Liver (tissue), 9 donors: Measurements from ENCODE around the gene WNK4. TPM values are rescaled to one million over a fixed set of nuclear protein-coding genes. Genes with fewer than 3 reads are reported as not detected.
A peak's percentile ranks its signal among the peaks of the same experiment; 100 is the strongest.

Experiments
- DNase-seq: peaks from one replicate; pipeline ENCODE4 v3.0.0-alpha.2; 2017; ENCODE audit warnings: low spot score
- H3K27ac ChIP-seq, 2 donors: one replicate each; pipeline ENCODE4 v1.7.0; 2013; ENCODE audit warnings: inconsistent platforms in 2 of 2, low read length in 2 of 2, control low read depth in 1 of 2, low read depth in 1 of 2, mild to moderate bottlenecking in 1 of 2
- H3K27me3 ChIP-seq, 4 donors: one replicate each; pipeline versions ENCODE4 v1.6.1 to v1.7.0; 2013; ENCODE audit warnings: low read length in 3 of 4, inconsistent platforms in 1 of 4, mild to moderate bottlenecking in 1 of 4, moderate library complexity in 1 of 4; ENCODE audit not compliant: control insufficient read depth in 4 of 4, insufficient read depth in 4 of 4
- H3K36me3 ChIP-seq, 4 donors: one replicate each; pipeline versions ENCODE4 v1.6.1 to v1.7.0; 2013; ENCODE audit warnings: low read length in 3 of 4, mild to moderate bottlenecking in 3 of 4, low read depth in 1 of 4, moderate library complexity in 1 of 4; ENCODE audit not compliant: control insufficient read depth in 4 of 4, insufficient read depth in 3 of 4
- H3K4me1 ChIP-seq, 4 donors: one replicate each; pipeline versions ENCODE4 v1.6.1 to v1.7.0; 2013; ENCODE audit warnings: low read length in 3 of 4, mild to moderate bottlenecking in 3 of 4, moderate library complexity in 1 of 4; ENCODE audit not compliant: control insufficient read depth in 4 of 4, insufficient read depth in 4 of 4
- H3K4me3 ChIP-seq, 3 donors: one replicate each; pipeline versions ENCODE4 v1.6.1 to v1.7.0; 2013; ENCODE audit warnings: low read length in 3 of 3, control low read depth in 1 of 3, low read depth in 1 of 3, mild to moderate bottlenecking in 1 of 3
- H3K9ac ChIP-seq, 2 donors: one replicate each; pipeline ENCODE4 v1.7.0; 2013; ENCODE audit warnings: low read length in 2 of 2, mild to moderate bottlenecking in 2 of 2, moderate library complexity in 2 of 2, control low read depth in 1 of 2, low read depth in 1 of 2
- H3K9me3 ChIP-seq, 4 donors: one replicate each; pipeline versions ENCODE4 v1.6.1 to v1.7.0; 2013; ENCODE audit warnings: low read length in 3 of 4; ENCODE audit not compliant: control insufficient read depth in 4 of 4
- FOXA2 ChIP-seq: IDR thresholded peaks from 2 replicates; pipeline ENCODE4 v1.6.1; 2016; ENCODE audit warnings: antibody characterized with exemption
- HNF4G ChIP-seq: IDR thresholded peaks from 2 replicates; pipeline ENCODE4 v1.6.1; 2016; ENCODE audit warnings: antibody characterized with exemption
- RAD21 ChIP-seq, 2 donors: IDR thresholded peaks; 2 replicates each; pipeline ENCODE4 v1.6.1; 2016; ENCODE audit warnings: antibody characterized with exemption in 2 of 2, mild to moderate bottlenecking in 2 of 2
- RXRA ChIP-seq, 2 donors: IDR thresholded peaks; 2 replicates each; pipeline ENCODE4 v1.6.1; 2017 to 2018; ENCODE audit warnings: antibody characterized with exemption in 2 of 2, mild to moderate bottlenecking in 1 of 2
- WGBS: extraction: QIAGEN DNeasy Blood & Tissue Kit; methylation state at CpG from one replicate; pipeline ENCODE4 v1.1.7; 2013; 5-methylcytosine and 5-hydroxymethylcytosine counted together
- polyA plus RNA-seq, 2 donors: library from polyadenylated mRNA; stranded (reverse) in 1 of 2; unstranded in 1 of 2; fragments of 200-250 nt in 1 of 2; fragments of >200 nt in 1 of 2; fragmentation: Nextera tagmentation in 1 of 2; extraction: Ambion mirVana in 1 of 2; gene quantifications; one replicate each; pipeline versions ENCODE4 v1.2.1 to v1.2.3, GENCODE V29; 2013 to 2015
- total RNA-seq, 2 donors: library from RNA; depleted of rRNA; stranded (reverse); fragments of >200 nt; gene quantifications; one replicate each; pipeline ENCODE4 v1.2.3, GENCODE V29; 2014
- TF ChIP-seq, protein P1 (sequence below): IDR thresholded peaks from 2 replicates; pipeline ENCODE4 v1.6.1; 2016; ENCODE audit warnings: antibody characterized with exemption, mild to moderate bottlenecking
- TF ChIP-seq, protein P2 (sequence below): IDR thresholded peaks from 2 replicates; pipeline ENCODE4 v1.6.1; 2016; ENCODE audit warnings: antibody characterized with exemption
- TF ChIP-seq, protein P3 (sequence below): IDR thresholded peaks from 2 replicates; pipeline ENCODE4 v1.6.1; 2016; ENCODE audit warnings: antibody characterized with exemption
- TF ChIP-seq, protein P4 (sequence below): fragments of 150-350 bp; IDR thresholded peaks from 2 replicates; pipeline ENCODE4 v1.5.1; 2017; ENCODE audit warnings: improper control_type of control experiment, low read depth, low read length; ENCODE audit not compliant: missing input control
- donor health status: healthy.
- donor health status: healthy.
- donor health status: healthy.
- donor health status: healthy.
- donor health status: healthy.

The WNK4 gene
- total and polyA plus RNA-seq, 4 donors: 0.33 to 7.5 (median 0.50) TPM

DNA sequence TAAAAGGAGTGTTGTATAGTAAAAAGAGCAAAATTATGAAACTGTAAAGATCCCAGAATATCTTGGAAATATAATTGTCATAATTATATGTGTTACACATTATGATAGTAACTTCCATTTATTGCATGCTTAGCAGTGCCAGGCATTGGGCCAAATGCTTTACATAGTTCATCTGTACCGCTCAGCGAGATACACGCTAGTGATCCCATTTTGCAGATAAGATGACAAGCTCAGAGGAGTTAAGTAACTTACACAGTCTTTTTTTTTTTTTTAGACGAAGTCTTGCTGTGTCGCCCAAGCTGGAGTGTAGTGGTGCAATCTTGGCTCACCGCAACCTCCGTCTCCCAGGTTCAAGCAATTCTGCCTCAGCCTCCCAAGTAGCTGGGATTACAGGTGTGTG is 28.8 kb upstream of the WNK4 start (continued):
- TF ChIP-seq, protein P1, sequence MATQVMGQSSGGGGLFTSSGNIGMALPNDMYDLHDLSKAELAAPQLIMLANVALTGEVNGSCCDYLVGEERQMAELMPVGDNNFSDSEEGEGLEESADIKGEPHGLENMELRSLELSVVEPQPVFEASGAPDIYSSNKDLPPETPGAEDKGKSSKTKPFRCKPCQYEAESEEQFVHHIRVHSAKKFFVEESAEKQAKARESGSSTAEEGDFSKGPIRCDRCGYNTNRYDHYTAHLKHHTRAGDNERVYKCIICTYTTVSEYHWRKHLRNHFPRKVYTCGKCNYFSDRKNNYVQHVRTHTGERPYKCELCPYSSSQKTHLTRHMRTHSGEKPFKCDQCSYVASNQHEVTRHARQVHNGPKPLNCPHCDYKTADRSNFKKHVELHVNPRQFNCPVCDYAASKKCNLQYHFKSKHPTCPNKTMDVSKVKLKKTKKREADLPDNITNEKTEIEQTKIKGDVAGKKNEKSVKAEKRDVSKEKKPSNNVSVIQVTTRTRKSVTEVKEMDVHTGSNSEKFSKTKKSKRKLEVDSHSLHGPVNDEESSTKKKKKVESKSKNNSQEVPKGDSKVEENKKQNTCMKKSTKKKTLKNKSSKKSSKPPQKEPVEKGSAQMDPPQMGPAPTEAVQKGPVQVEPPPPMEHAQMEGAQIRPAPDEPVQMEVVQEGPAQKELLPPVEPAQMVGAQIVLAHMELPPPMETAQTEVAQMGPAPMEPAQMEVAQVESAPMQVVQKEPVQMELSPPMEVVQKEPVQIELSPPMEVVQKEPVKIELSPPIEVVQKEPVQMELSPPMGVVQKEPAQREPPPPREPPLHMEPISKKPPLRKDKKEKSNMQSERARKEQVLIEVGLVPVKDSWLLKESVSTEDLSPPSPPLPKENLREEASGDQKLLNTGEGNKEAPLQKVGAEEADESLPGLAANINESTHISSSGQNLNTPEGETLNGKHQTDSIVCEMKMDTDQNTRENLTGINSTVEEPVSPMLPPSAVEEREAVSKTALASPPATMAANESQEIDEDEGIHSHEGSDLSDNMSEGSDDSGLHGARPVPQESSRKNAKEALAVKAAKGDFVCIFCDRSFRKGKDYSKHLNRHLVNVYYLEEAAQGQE: no peak

DNA sequence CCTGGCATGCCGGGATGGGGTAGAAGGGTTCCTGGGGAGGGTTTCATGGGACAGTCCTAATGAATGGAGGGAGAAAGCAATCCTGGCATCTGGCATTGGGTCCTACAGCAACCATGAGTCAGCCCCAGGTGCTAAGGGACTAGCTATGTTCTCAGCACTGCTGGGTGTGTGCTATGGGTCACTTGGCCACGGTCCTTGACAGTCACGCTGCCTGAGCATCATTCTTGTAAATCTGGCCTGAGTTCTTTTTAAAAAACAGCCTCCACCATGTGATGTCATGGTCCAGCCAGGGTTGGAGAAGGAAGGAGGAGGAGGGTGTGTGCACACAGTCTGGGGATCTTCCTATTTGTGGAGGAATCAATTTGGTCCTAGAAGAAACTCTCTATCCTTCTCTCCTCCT is 25.6 kb upstream of the WNK4 start:
- 96% methylated on average over 3 of the region's 3 CpGs for WGBS
- no peak overlapping the region for H3K9ac ChIP-seq
- peaks cover 0 to 10% (median 5%) of the 10 kb centered on the region in 4 donors for H3K4me1 ChIP-seq
- no peak for TF ChIP-seq RAD21 (IDR thresholded peaks at IDR 0.05)
- no peak for TF ChIP-seq HNF4G
- no peaks in the 10 kb centered on the region for H3K36me3 ChIP-seq
- no peaks in the 10 kb centered on the region for H3K27me3 ChIP-seq
- H3K4me3 ChIP-seq: no peak overlapping the region
- no peaks in the 10 kb centered on the region for H3K9me3 ChIP-seq
- H3K27ac ChIP-seq: no peak overlapping the region
- no peak for DNase-seq

DNA sequence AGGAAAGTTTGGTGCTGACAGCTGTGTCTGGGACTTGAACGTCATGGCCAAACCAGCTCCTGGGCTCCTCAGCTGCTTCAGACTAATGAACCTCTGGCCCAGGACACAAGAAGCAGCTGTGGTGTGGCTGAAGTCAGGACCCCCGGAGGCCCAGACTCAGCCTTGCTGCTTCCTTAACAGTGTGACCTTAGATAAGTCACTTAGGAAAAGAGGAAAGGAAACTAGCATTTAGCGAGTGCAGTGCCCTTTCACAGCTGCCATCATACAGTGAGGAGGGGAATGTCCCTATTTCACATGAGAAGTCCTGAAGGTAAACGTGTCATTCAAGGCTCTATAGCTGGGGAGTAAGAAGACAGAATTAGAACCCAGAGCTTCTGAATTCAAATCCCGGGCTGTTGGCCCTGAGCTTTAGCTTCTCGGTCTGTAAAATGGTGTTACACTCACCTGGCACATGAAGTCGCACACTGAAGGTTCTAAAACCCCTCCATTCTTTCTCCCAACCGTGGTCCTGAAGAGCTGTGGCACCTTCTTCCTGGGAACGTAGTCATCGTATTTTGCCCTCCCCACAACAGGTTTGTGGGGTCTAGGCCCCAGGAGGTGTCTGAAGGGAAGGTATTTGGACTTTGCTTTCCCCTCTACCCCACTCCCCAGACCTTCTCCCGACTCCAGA is 20.3 kb upstream of the WNK4 start:
- Histone ChIP-seq H3K4me3 (no peak overlapping the region), H3K27me3 (peaks cover 0 to 2% (median 0%) of the 10 kb centered on the region in 4 donors), H3K9ac (no peak overlapping the region), H3K36me3 (no peaks in the 10 kb centered on the region), H3K4me1 (peaks cover 3 to 20% (median 8%) of the 10 kb centered on the region in 4 donors), H3K27ac (no peak overlapping the region), H3K9me3 (no peaks in the 10 kb centered on the region)
- TF ChIP-seq RXRA (IDR thresholded peaks at IDR 0.05): peak in 1 of 2 donors; percentile 7
- TF ChIP-seq, protein P2, sequence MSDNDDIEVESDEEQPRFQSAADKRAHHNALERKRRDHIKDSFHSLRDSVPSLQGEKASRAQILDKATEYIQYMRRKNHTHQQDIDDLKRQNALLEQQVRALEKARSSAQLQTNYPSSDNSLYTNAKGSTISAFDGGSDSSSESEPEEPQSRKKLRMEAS: no peak
- TF ChIP-seq HNF4G: no peak
- TF ChIP-seq, protein P3, sequence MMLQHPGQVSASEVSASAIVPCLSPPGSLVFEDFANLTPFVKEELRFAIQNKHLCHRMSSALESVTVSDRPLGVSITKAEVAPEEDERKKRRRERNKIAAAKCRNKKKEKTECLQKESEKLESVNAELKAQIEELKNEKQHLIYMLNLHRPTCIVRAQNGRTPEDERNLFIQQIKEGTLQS: no peak
- WGBS: 65% methylated on average over 11 of the region's 11 CpGs
- no peak for DNase-seq

DNA sequence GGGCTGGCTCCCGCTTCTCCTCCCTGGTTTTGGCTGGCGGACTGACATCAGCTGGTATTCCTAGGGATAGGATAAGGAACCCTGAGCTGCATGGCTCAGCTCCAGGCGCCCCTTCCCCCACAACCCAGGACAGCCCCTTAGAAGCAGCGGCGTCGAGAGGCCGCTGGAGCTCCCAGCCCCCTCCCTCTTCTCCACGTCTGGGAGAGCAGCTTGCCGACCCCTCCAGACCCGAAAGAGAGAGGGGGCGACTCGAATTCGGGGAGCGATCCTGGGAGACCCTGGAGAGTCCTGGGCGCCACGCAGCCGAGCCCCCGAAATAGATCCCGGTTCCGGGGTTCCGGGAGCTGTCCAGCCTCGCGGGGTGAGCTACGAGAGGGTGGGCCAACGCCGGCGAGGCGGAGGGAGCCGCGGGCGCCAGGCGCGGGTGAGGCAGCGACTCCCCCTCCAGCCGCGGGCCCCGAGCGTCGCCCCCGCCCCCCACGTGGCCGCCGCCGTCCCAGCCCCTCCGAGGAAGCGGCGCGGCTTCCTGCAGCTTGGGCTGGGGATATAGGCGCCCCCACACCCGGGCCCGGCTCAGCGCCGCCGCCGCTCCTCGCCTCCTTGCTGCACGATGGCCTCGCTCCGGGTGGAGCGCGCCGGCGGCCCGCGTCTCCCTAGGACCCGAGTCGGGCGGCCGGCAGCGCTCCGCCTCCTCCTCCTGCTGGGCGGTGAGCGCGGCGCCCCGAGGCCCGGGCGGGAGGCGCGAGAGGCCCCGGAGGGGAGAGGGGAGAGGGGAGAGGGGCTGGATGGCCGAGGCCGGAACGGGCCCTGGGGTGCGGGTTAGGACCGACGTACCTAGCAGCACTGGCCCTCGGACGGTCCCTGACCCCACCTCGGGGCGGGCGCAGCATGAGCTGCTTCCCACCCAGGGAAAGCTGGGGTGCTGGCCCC is 19.5 kb upstream of the WNK4 start, which contains the start of gene RAMP2:
Gene RAMP2 (plus strand): TSS at position 576 of the 930 bp plus-strand sequence. CDS start 35 bp downstream, at position 611.
- no peaks in the 10 kb centered on the region for H3K36me3 ChIP-seq
- peaks cover 0 to 2% (median 0%) of the 10 kb centered on the region in 4 donors for H3K27me3 ChIP-seq
- no peak within 1 kb of the TSS for H3K27ac ChIP-seq
- H3K9ac ChIP-seq: no peak within 1 kb of the TSS
- no peaks in the 10 kb centered on the region for H3K9me3 ChIP-seq
- DNase-seq: no peak
- 7% methylated on average over 90 of the region's 92 CpGs for WGBS
- peaks cover 3 to 20% (median 8%) of the 10 kb centered on the region in 4 donors for H3K4me1 ChIP-seq
- H3K4me3 ChIP-seq: peak within 1 kb of the TSS in 2 of 3 donors; percentile 10 to 60
- TF ChIP-seq FOXA2: no peak
- TF ChIP-seq, protein P4, sequence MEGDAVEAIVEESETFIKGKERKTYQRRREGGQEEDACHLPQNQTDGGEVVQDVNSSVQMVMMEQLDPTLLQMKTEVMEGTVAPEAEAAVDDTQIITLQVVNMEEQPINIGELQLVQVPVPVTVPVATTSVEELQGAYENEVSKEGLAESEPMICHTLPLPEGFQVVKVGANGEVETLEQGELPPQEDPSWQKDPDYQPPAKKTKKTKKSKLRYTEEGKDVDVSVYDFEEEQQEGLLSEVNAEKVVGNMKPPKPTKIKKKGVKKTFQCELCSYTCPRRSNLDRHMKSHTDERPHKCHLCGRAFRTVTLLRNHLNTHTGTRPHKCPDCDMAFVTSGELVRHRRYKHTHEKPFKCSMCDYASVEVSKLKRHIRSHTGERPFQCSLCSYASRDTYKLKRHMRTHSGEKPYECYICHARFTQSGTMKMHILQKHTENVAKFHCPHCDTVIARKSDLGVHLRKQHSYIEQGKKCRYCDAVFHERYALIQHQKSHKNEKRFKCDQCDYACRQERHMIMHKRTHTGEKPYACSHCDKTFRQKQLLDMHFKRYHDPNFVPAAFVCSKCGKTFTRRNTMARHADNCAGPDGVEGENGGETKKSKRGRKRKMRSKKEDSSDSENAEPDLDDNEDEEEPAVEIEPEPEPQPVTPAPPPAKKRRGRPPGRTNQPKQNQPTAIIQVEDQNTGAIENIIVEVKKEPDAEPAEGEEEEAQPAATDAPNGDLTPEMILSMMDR: peak; percentile 6
- TF ChIP-seq, protein P1: peak; percentile 61
